Effector memory CD4-positive, alpha-beta T cell (primary cell): ENCODE measurements around the gene KLHL28.
A peak's percentile ranks its signal among the peaks of the same experiment; 100 is the strongest.
"Not testable (repeated sequence)": the region's sequence is repeated elsewhere in the genome, so short reads cannot be mapped to it uniquely, and the experiment has no call there.

Experiments used
- DNase-seq, 3 donors: peaks; one replicate each; pipeline ENCODE4 v3.0.0-alpha.2; 2020
- H3K27ac ChIP-seq: 2 replicates; pipeline ENCODE4 v1.7.0; 2013; ENCODE audit warnings: mild to moderate bottlenecking, low read length, moderate library complexity; ENCODE audit not compliant: insufficient read depth, poor library complexity, severe bottlenecking
- H3K27me3 ChIP-seq: replicated peaks from 2 replicates; pipeline ENCODE4 v1.7.0; 2013; ENCODE audit warnings: mild to moderate bottlenecking, low read length; ENCODE audit not compliant: insufficient read depth, control insufficient read depth, poor library complexity, severe bottlenecking
- H3K36me3 ChIP-seq: 2 replicates; pipeline ENCODE4 v1.7.0; 2013; ENCODE audit warnings: mild to moderate bottlenecking, low read length, moderate library complexity; ENCODE audit not compliant: control insufficient read depth, insufficient read depth
- H3K4me1 ChIP-seq: 2 replicates; pipeline ENCODE4 v1.7.0; 2013; ENCODE audit warnings: low read length, mild to moderate bottlenecking; ENCODE audit not compliant: control insufficient read depth, insufficient read depth, poor library complexity, severe bottlenecking
- H3K4me3 ChIP-seq: 2 replicates; pipeline ENCODE4 v1.7.0; 2013; ENCODE audit warnings: low read length, low read depth, mild to moderate bottlenecking; ENCODE audit not compliant: insufficient read depth, poor library complexity, severe bottlenecking
- H3K9me3 ChIP-seq: 2 replicates; pipeline ENCODE4 v1.7.0; 2013; ENCODE audit warnings: mild to moderate bottlenecking, low read length, moderate library complexity; ENCODE audit not compliant: control insufficient read depth

Gene KLHL28

DNA sequence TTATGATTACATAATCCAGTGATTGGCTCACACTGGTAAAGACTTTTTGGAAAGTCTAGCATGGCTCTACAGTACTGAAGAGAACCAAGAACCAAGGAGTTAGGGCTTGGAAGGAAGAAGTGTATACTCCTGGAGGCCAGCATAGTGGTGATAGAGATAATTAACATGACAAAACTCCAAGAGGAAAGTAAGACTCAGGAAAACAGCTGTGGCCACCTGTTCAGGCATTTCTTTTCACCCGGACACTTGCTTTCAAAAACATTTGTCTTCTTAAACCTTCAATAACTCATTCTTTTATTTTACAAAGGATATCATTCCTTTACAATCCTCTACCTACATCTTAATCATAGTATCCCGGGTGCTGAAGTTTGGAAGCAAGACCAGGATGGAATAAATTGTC lies 50.9 kb downstream of the KLHL28 start:
- Histone ChIP-seq H3K27me3 (peaks cover 18% of the 10 kb centered on the region), H3K27ac (no peak overlapping the region), H3K36me3 (no peaks in the 10 kb centered on the region), H3K9me3 (no peaks in the 10 kb centered on the region), H3K4me3 (no peak overlapping the region), H3K4me1 (no peaks in the 10 kb centered on the region)
- DNase-seq = no peak

DNA sequence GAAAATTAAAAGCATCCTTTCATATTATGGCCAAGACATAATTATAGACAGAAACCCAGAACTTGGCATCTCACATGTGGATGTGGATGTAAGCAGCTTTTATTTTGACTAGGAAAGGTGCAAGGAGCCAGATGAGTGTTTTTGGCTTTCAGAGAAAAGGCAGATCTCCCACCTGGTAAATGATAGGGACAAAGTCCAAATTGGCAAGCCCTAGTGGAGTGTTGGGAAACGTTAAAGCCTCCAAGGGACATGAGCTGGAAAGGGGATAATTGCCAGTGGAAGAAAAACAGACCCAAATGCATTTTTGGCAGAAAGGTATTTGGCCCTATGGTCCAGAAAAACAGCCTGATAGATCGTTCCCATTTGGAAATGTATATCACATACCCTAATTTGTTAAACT lies 60.1 kb downstream of the KLHL28 start:
- Histone ChIP-seq H3K4me3 (no peak overlapping the region), H3K4me1 (no peaks in the 10 kb centered on the region), H3K36me3 (peaks cover 10% of the 10 kb centered on the region), H3K9me3 (no peaks in the 10 kb centered on the region), H3K27ac (no peak overlapping the region), H3K27me3 (no peaks in the 10 kb centered on the region)
- DNase-seq = no peak

DNA sequence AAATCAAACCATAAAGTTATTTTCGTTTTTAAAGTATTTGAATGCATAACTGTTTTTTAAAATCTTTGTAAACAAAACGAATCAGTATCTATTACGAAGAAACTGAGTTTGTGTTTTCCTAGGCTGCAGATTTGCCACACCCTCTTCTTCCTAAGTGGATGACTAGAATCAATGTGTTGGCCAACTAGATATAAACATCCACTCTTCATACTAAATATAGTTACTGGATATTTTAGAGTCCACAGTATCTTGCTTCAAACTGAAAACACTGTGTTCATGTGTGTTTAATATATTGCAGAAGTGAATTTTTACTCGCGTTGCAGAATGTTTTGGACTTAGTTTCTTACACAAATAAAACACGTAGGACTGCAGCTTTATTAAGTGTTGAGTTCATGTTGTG lies 63.2 kb downstream of the KLHL28 start:
- Histone ChIP-seq H3K27me3 (no peaks in the 10 kb centered on the region), H3K9me3 (no peaks in the 10 kb centered on the region), H3K4me1 (no peaks in the 10 kb centered on the region), H3K4me3 (peak overlapping the region; percentile 87), H3K36me3 (no peaks in the 10 kb centered on the region), H3K27ac (no peak overlapping the region)
- no peak for DNase-seq

DNA sequence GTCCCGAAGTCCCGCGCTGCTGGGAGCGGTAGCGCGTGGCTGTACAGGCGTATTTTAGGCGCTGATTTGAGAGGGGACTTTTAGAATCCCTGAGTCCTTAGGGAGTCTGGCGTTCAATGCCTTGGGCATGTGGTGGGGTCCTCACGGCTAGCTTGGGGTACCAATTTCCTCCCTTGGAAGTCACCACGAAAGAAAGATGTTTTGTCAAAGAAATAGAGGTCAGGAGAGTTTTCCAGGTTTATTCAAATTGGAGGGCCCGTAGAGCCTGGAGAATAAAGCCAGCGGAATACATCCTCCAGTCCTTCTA lies 63.9 kb downstream of the KLHL28 start:
- Histone ChIP-seq H3K27ac (peak overlapping the region; percentile 89), H3K4me3 (peak overlapping the region; percentile 87), H3K27me3 (no peaks in the 10 kb centered on the region), H3K36me3 (no peaks in the 10 kb centered on the region), H3K9me3 (no peaks in the 10 kb centered on the region), H3K4me1 (no peaks in the 10 kb centered on the region)
- DNase-seq = no peak

DNA sequence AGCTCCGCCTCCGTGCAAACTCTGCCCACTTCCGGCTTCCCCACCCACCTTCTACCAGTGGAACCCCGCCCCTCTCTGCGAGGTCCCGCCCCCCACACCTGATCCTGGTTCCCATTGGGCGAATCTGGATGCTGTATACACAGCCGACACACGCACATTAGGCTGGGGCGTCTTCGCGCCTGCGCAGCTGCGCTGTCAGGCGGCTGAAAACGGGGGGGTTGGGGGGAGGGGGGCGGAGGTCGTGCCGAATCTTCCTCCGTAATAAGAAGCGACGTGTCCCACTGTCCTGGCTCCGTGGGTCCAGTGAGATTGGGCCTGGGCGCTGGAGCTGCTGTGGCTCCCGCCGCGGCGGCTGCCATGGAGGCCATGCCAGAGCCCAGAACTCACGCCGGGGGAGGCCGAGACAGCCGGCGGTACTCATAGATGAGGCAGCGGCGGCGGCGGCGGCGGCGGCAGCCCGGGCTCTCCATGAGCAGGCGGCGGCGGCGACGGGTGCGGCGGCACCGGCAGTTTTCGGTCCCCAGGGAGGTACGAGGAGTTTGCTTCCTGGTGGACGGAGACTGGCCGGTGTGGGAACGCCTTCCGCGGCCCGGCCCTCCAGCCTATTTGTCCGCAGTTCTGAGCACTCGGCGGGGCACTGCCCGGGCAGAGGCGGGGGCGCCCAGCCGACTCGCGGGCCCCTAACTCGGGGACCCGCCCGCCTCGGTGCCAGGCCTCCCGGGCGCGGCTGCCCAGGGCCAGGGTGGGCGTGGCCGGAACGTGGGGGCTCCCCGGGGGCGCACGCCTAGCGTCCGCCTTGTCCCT lies 64.5 kb downstream of the KLHL28 start:
- peak; percentile 97 to 98 (median 98) for DNase-seq
- no peaks in the 10 kb centered on the region for H3K4me1 ChIP-seq

DNA sequence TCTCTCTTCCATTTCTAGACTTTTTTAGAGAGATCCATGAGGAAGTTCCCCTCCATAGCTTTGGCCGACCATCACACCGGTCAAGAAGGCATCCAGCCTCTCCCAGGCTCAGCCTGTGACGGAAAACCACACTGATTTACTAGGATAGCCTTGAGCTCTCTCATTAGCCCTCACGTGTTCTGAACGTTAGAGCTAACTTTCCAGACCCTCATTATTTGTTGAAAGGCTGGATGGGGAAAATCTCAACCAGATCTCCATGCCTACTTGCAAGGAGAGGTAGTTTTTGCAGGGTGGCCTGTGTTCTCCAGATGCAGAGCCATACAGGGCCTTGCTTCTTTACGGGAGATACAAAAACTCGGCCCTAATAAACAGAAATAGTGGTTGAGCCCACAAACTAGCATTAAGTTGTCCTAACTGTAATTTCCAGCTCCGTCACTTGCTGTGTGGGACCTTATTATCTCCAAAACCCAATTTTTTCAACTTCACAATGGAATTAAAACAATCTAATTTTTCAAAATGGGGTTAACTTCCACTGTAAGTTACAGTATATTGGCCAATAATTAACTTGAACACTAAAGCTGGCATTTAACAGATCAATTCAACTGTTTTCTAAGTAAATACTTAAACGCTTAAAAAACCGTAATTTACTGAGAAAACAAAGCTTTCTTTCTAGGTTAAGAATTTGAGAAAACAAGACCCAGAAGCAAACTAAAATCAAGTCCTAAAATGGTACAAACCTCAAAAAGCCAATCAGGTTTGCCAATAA lies 65.3 kb downstream of the KLHL28 start:
- Histone ChIP-seq H3K27ac (no peak overlapping the region), H3K4me3 (peak overlapping the region; percentile 6), H3K36me3 (no peaks in the 10 kb centered on the region), H3K27me3 (no peaks in the 10 kb centered on the region), H3K9me3 (no peaks in the 10 kb centered on the region), H3K4me1 (no peaks in the 10 kb centered on the region)
- no peak for DNase-seq

More for the DNA sequence above, 64.5 kb downstream of the KLHL28 start:
- H3K27me3 ChIP-seq = no peaks in the 10 kb centered on the region
- peak overlapping the region; percentile 87 for H3K4me3 ChIP-seq
- H3K27ac ChIP-seq = peak overlapping the region; percentile 89
- no peaks in the 10 kb centered on the region for H3K9me3 ChIP-seq
- H3K36me3 ChIP-seq = no peaks in the 10 kb centered on the region

DNA sequence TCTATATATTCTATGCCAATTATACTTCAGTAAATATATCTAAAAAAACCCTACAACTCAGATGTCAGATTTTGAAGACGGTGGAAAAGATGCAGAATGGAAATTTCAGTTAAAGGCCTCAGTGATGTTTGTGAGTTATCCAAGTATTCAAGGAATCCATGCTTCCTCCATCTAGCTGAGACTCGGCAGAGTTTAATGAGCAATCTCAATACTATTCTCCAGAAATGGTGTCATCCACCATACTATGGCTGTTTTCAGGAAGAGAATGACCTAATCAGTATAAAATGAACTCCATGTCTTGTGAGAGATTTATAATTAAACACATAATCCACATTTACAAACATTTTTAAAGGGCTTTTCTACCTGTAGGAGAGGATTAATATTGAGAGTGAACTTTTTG lies 66.0 kb downstream of the KLHL28 start:
- H3K27ac ChIP-seq = no peak overlapping the region
- no peak overlapping the region for H3K4me3 ChIP-seq
- H3K9me3 ChIP-seq = no peaks in the 10 kb centered on the region
- DNase-seq = no peak
- no peaks in the 10 kb centered on the region for H3K4me1 ChIP-seq
- no peaks in the 10 kb centered on the region for H3K27me3 ChIP-seq
- H3K36me3 ChIP-seq = no peaks in the 10 kb centered on the region

DNA sequence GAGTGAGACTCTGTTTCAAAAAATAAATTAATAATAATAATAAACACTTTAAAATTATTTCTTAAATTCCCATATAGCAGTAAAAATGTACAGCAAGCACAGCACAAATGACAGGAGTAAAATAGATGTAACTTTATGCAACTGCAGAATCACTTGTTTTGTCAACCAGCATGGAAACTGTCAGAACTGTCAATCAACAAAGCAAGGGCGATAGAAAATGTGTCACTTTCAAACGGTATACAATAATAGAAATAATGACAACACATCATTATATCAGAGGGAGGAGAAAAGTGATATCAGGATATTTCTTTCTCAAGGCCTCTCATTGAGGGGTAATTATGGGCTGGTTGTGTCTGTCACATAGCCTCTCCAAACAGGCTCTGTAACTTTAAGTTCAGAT lies 68.2 kb downstream of the KLHL28 start:
- Histone ChIP-seq H3K36me3 (no peaks in the 10 kb centered on the region), H3K4me3 (no peak overlapping the region), H3K4me1 (no peaks in the 10 kb centered on the region), H3K27ac (no peak overlapping the region), H3K9me3 (no peaks in the 10 kb centered on the region), H3K27me3 (no peaks in the 10 kb centered on the region)
- DNase-seq = no peak

DNA sequence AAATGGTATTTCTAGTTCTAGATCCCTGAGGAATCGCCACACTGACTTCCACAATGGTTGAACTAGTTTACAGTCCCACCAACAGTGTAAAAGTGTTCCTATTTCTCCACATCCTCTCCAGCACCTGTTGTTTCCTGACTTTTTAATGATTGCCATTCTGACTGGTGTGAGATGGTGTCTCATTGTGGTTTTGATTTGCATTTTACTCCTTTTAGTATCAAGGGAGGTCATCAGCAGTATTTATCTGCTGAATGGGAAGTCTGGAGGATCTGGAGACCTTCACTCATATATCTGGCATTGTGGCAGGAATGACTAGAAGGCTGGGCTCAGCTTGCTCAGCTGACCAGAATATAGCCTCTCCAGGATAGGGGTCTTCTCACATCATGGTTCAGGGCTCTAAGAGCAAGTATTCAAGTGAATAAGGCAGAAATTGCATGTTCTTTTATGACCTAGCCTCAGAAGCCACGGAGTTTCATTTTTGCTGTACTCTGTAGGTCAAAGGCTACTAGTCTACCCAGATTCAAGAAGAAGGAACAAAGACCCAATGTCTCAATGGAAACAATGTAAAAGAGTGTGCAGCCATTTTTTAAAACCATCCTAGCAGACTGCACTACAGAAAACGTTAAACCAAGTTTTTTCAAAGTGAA lies 69.9 kb downstream of the KLHL28 start:
- DNase-seq, H3K9me3 ChIP-seq: not testable (repeated sequence)

More for the DNA sequence above, 69.9 kb downstream of the KLHL28 start:
- H3K27me3 ChIP-seq, H3K27ac ChIP-seq, H3K36me3 ChIP-seq, H3K4me3 ChIP-seq, H3K4me1 ChIP-seq: not testable (repeated sequence)
